A549 treated with Hydrocortisone at 1 μM for 4 hours (cell line): ENCODE measurements around the gene TIGD4. TPM values are rescaled to one million over a fixed set of nuclear protein-coding genes. Genes with fewer than 3 reads are reported as not detected.

Source experiments
- total RNA-seq: library from RNA; stranded (reverse); fragments of 200-300 nt; extraction: Qiagen RNA extraction; gene quantifications from 5 replicates; pipeline ENCODE4 v1.2.3, GENCODE V29; 2022

TIGD4 gene
- total RNA-seq: 0.11 to 0.33 TPM (median 0.20 TPM) in 5 replicates

GRCh38 chr4:152779513-152780266, at the start of gene TIGD4, which contains the start of gene ARFIP1:
Gene TIGD4, minus strand, starts transcription at chr4:152779730. Its CDS starts 8,726 bp downstream, at chr4:152771004.
Gene ARFIP1, plus strand, starts transcription at chr4:152779954. Its CDS starts 49,680 bp downstream, at chr4:152829634.

Other genes starting within 250 kb of the TIGD4 start
- 4.6 to 9.5 TPM (median 5.8 TPM) in 5 replicates for gene FBXW7, start 243.6 kb downstream of the TIGD4 start, total RNA-seq
- gene TMEM154, start 99.7 kb downstream of the TIGD4 start, total RNA-seq: 0.02 to 0.29 TPM (median 0.14 TPM) in 5 replicates
- gene ARFIP1, start 224 bp upstream of the TIGD4 start, total RNA-seq: 12.1 to 19.1 TPM (median 15.3 TPM) in 5 replicates
- 0.68 to 0.87 TPM (median 0.78 TPM) in 5 replicates for gene FHDC1, start 156.6 kb upstream of the TIGD4 start, total RNA-seq